Fibroblast of peridontal ligament (primary cell): ENCODE data around the gene SGPL1.
A peak's percentile ranks its signal among the peaks of the same experiment; 100 is the strongest.
"Not testable (repeated sequence)": the region's sequence is repeated elsewhere in the genome, so short reads cannot be mapped to it uniquely, and the experiment has no call there.

ENCODE experiments used
- DNase-seq: peaks from one replicate; pipeline ENCODE4 v3.0.0-alpha.2; 2010; ENCODE audit errors: extremely low read depth

Gene SGPL1

DNA sequence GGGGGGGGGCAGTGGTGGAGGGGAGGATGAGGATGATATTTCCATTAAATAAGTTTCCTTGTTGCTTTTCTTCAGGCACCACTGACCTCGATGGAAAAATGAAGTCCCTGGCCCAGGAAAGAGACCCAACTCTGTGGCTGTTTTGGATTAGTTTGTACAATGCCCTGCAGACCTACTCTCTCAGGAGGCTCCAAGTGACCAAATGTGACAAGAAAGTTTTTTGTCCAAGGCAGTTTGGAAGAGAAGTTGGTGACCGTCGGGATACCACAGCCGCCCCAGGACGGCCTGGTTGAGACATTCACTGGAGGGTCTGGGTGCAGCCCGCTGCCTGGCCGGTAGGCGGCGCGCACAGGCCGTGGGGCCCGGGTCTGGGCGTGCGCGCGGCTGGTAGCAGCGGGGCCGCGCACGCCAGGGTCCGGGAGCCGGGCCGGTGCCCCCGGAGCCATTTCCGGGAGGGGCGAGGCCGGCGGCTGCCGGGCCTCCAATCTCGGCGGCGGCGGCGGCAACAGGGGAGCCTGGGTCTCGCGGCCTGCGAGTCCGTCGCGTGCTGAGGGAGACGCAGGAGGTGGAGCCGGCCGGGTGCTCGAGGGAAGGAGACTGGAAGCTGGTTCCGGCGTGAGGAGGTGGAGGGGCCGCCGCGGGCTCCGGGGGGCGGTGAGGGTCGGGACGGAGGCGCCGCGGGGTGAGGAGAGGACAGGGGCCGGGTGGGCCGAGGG, at the start of gene SGPL1:
TSS of gene SGPL1 (plus strand) at position 445 of the 716 bp plus-strand sequence. CDS start 906 bp downstream, outside the sequence.
- DNase-seq, result peak; percentile 70

DNA sequence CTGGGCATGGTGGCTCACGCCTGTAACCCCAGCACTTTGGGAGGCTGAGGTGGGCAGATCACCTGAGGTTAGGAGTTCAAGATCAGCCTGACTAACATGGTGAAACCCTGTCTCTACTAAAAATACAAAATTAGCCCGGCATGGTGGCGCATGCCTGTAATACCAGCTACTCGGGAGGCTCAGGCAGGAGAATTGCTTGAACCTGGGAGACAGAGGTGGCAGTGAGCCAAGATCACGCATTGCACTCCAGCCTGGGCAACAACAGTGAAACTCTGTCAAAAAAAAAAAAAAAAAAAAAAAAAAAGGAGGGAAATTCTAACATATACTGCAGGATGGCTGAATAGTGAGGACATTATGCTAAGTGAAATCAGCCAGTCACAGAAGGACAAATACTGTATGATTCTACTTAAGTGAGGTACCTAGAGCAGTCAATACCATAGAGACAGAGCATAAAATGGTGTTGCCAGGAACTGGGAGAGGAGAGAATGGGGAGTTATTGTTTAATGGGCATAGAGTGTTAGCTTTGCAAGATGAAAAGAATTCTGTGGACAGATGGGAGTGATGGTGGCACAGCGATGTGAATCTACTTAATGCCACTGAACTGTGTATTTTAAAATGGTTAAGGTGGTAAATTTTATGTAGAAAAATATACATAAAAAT, 47.6 kb upstream of the SGPL1 start:
- not testable (repeated sequence) for DNase-seq

- no peak for DNase-seq
Observed at GRCh38 chr10:70769121-70769520, 46.6 kb upstream of the SGPL1 start.

- DNase-seq, result no peak
Observed at GRCh38 chr10:70770001-70770400, 45.7 kb upstream of the SGPL1 start.

DNA sequence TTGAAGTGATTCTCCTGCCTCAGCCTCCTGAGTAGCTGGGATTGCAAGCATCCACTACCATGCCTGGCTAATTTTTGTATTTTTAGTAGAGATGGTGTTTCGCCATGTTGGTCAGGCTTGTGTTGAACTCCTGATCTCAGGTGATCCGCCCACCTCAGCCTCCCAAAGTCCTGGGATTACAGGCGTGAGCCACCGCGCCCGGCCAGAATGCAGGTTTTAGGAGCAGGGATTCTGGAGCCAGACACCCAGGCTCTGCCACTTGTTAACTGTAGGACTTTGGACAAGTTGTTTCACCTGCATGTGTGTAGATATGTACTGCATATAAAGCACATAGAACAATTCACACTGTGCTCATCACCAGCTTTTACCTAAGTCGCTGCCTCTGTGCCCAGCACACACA, 45.2 kb upstream of the SGPL1 start:
- not testable (repeated sequence) for DNase-seq

DNA sequence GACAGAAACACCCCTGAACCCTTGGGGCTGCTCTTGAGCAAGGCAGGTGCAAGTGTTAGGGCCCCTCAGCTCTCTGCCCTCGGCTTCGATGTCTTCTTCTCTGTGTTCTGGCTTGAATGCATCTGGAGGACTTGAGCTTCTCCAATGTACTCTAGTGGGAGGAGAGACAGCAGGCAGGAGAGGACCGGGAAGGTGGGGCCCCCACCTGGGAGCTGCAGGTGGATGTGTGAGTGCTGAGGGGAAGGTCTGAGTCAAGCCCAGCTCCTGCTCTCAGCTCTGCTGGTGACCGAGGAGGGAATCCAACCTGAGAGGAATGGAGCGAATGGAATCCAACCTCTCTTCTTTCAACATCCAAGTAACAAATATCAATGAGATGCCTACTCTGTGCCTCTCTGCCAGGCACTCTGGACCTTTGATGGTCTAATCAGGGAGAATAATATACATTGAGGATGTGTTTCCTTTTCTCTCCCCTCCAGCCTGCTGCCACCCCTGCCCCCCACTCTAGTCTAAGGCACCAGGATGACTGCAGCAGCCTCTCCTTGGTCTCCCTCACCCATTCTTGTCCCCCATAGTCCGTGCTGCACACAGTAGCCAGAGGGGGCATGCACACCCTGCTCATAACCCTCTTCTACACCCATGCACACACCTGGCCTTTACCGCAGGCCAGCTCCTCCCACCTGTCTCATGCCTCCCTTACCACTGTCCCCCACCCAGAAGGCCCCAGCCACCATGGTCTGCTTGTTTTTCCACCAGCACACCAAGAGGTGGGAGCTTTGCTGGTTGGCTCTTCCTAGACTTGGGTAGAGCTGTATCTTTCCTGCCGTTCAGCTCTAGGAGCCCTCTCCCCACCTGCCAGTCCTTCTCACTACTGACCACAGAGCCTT, 44.2 kb upstream of the SGPL1 start:
- no peak for DNase-seq

GRCh38 chr10:70772627-70773026, 43.1 kb upstream of the SGPL1 start:
- DNase-seq, result no peak

- DNase-seq, result no peak
Observed at GRCh38 chr10:70773461-70773860, 42.3 kb upstream of the SGPL1 start.

GRCh38 chr10:70773965-70774809, 41.6 kb upstream of the SGPL1 start:
- no peak for DNase-seq

GRCh38 chr10:70774810-70775678, 40.7 kb upstream of the SGPL1 start:
- DNase-seq, result no peak

GRCh38 chr10:70775679-70776454, 39.9 kb upstream of the SGPL1 start:
- DNase-seq, result no peak

DNA sequence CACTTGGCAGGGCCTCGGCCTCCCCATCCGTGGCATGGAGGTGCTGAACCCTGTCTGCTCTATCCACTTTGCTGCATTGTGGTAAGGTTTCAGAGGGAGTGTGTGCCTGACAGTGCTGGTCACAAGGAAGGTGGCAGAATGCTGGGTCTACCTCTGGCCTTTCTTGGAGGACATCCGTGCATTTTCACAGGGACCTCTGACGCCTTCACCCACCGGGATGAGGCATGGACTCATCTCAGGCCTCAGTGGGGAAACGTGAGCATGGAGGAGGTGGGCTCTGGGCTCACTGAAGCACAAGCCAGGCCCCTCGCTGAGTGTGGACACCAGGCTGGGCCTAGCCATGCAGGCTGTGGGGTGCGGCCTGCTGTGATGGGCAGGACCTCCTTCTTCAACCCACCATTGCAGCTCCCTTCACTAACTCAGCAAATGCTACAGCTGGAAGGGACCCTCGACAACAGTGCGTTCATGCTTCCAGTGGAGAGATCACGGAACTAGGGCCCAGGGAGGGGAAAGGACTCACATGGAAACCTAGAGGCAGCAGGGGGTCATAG, 39.2 kb upstream of the SGPL1 start:
- DNase-seq, result no peak

DNA sequence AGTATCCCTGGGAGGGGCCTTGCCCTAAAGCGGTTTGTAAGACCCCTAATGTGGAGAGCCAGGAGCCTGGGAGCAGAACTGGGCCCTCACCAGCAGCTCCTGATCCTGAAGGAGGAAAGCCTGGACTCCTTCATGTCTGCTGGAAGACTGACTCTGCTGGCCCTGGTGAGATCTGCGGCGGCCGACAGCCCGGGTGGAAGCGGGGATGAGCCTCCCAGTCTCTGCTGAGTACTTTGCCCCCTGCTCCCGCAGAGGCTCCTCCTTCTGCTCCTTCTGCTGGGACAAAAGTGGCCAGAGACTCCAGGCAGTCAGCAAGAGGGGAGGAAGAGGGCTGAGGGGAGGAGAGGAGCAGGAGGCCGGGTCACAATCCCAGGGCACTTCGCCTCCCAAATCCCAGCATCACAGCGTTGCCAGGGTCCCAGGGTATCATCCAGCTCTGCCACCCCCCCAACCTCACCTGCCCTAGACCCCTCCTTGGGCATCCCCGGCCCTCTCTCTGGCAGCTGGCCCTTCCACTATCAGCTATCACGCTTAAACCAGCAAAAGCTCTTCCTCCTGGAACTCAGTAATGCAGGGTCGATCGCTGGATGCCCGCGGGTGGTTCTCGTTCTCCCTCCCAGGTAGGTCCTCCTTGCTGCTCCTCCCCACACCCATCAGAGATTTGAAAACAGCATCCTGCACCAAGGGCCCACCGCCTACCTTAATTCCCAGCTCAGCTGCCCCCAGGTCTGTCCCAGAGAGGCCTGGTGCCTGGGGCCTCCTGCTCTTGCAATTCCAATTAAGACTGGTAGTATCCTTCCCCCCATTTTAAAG, 38.5 kb upstream of the SGPL1 start:
- no peak for DNase-seq

- no peak for DNase-seq
Observed at GRCh38 chr10:70778267-70778924, 37.4 kb upstream of the SGPL1 start.

DNA sequence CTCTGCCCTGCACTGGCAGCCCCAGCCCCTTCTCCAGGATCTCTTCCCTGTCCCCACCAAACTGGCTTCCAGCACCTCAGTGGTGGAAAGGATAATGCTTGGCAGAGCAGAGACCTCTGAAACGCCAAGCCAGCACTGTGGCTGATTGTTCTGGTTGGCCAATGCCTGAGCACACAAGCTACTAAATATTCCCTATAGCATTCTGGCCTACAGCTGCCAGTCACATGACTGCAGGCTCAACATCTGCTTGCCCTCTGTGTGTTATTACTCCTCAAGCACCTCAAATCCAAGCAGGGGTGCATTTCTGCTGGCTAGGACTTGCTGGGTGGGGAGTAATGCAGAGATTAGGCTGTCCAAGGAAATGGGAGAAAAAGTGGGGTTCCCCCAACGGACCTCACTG, 36.7 kb upstream of the SGPL1 start:
- DNase-seq, result peak; percentile 32

DNA sequence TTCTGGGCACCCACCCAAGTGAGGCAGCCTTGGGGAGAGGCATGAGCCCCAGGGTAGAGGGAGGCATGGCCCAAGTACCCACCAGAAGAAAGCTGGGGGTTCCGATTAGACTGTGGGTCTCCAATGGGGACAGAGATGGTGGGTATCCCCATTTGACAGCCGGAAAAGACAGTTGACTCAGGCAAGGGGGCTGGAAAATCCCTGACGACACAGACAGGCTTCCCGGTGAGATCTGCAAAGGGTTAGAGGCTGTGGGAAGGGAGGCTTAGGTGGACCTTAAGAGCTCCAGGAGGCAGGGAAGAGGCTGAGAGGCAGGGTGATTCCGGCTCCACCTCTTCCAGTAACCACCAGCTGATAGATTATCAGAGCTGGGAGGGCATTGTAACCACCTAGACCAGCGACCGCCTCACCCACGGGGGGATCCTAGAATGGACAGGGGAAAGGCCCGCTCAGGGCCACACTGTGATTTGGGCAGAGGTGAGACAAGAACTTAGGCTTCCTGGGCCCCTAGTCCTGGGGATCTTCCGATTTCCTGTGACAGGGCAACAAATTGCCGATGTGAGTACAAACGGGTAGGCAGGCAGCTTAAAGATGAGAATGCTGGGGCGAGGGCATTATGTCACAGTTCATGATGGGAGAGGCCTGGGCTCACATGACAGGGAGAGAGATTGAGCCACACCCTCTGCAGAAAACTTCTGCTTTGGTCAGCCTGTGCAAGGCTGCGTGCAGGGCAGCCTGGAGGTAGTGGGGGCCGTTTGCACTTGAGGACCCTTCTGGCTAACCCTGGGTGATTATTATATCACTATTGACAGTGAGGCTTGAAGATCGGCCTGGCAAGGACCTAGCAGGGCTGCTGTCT, 36.0 kb upstream of the SGPL1 start:
- DNase-seq, result no peak

GRCh38 chr10:70780370-70780760, 35.4 kb upstream of the SGPL1 start:
- DNase-seq, result no peak
